Heart right ventricle (tissue), 16 donors: ENCODE results near the gene MGST1. TPM values are rescaled to one million over a fixed set of nuclear protein-coding genes. Genes with fewer than 3 reads are reported as not detected.

Experiments used
- ATAC-seq, 8 donors: fragments of 200-7000 bp; cut with Tn5 transposase; one replicate each; pipeline ENCODE4 v1.9.1; 2020; ENCODE audit warnings: mild to moderate bottlenecking in 8 of 8, moderate library complexity in 8 of 8, moderate number of reproducible peaks in 1 of 8
- DNase-seq, 2 donors: peaks; one replicate each; pipeline ENCODE4 v3.0.0-alpha.2; 2020
- H3K27ac ChIP-seq, 10 donors: fragments of 200-600 bp; sonication (generic) in 2 of 10; one replicate each; pipeline versions ENCODE4 v1.5.0 to v1.8.0; 2020 to 2022; ENCODE audit warnings: mild to moderate bottlenecking in 3 of 10
- H3K27me3 ChIP-seq, 7 donors: fragments of 200-600 bp; one replicate each; pipeline ENCODE4 v1.8.0; 2021 to 2022; ENCODE audit warnings: mild to moderate bottlenecking in 2 of 7
- H3K36me3 ChIP-seq, 9 donors: fragments of 200-600 bp; sonication (generic) in 1 of 9; one replicate each; pipeline versions ENCODE4 v1.5.0 to v1.8.0; 2020 to 2022; ENCODE audit warnings: mild to moderate bottlenecking in 2 of 9
- H3K4me1 ChIP-seq, 9 donors: fragments of 200-600 bp; sonication (generic) in 1 of 9; one replicate each; pipeline versions ENCODE4 v1.5.0 to v1.8.0; 2020 to 2022; ENCODE audit warnings: mild to moderate bottlenecking in 4 of 9
- H3K4me3 ChIP-seq, 10 donors: fragments of 200-600 bp; sonication (generic) in 2 of 10; one replicate each; pipeline versions ENCODE4 v1.5.0 to v1.8.0; 2020 to 2022; ENCODE audit warnings: mild to moderate bottlenecking in 7 of 10, moderate library complexity in 2 of 10
- H3K9me3 ChIP-seq, 11 donors: fragments of 200-600 bp in 10 of 11; sonication (generic) in 2 of 11; one replicate each; pipeline versions ENCODE4 v1.5.0 to v1.8.0; 2013 to 2022; ENCODE audit warnings: mild to moderate bottlenecking in 2 of 11, control low read depth in 1 of 11, moderate library complexity in 1 of 11
- CTCF ChIP-seq, 9 donors: fragments of 200-600 bp; sonication (generic) in 2 of 9; IDR thresholded peaks; one replicate each; pipeline versions ENCODE4 v1.5.0 to v1.8.0; 2021 to 2022; ENCODE audit warnings: antibody characterized with exemption in 9 of 9, mild to moderate bottlenecking in 5 of 9, moderate library complexity in 1 of 9
- WGBS, 2 donors: extraction: QIAGEN DNeasy Blood & Tissue Kit; methylation state at CpG; one replicate each; pipeline ENCODE4 v1.1.7; 2013; ENCODE audit warnings: inconsistent platforms in 1 of 2; 5-methylcytosine and 5-hydroxymethylcytosine counted together
- intact Hi-C, 10 donors: fragments of 100-400 bp; cut with DNase I; formaldehyde crosslinking; loops; one replicate each; pipeline versions ENCODE4 v1.11.1 to v1.14.2; 2022
- polyA plus RNA-seq, 2 donors: library from polyadenylated mRNA; stranded (reverse); fragments of 200-250 nt; gene quantifications; one replicate each; pipeline ENCODE4 v1.2.3, GENCODE V29; 2013
- total RNA-seq, 10 donors: library from RNA; stranded (reverse); fragmentation: NEBNext Ultra II Directional in 3 of 10; extraction: Animal tissue kit (Norgen Biotek cat#: 25700) in 3 of 10; gene quantifications; one replicate each; pipeline versions ENCODE4 v1.2.1 to v1.2.4, GENCODE V29; 2021 to 2023
- donor health status: Arrhythmogenic right ventricular cardiomyopathy.
- donor health status: ischemic (EF 13 %, LVEDD 7.1; RV severe dilation, severe dysfunction).
- donor health status: healthy with polysubstance abuse.
- donor health status: DM: no; HTN: yes; CAD: no.
- donor health status: DM: no; HTN: no; CAD: no.
- donor health status: ischemic (EF 25% LVEDD 6.9; RV normal size, moderate dysfunction).
- donor health status: ischemic (EF 25% LVEDD 5.7; RV mildly dilated, moderate dysfunction).
- donor health status: healthy.
- donor health status: DM: yes; HTN: yes; CAD: no.
- donor health status: Ischemic cardiomyopathy.
- donor health status: ischemic (EF 35%, LVEDD 5.7; RV mildly dilated, moderate dysfunction).
- donor health status: nonischemic (EF 11% LVEDD 7.7; RV severe dilation, severe dysfunction).
- donor health status: DM: yes; HTN: yes; CAD: no.
- donor health status: PGD.
- donor health status: ischemic (EF 29% LVEDD 5.4; RV normal size, mild dysfunction).
- donor health status: nonischemic (EF 23%, LVEDD 6.1; RV moderate dilation, normal function).

The MGST1 gene
- total and polyA plus RNA-seq, 12 donors, result 3.8 to 98.3 (median 23.4) TPM

GRCh38 chr12:16385782-16386646 lies 38.6 kb downstream of the MGST1 start:
- intact Hi-C loops, result loop anchor here in 1 of 10 donors (5.0 kb wide), 1 partner anchor 1256 kb away; no protein-coding TSS in a partner anchor
- H3K9me3 ChIP-seq, result peaks cover 0 to 1% (median 0%) of the 10 kb centered on the region in 11 donors
- no peak overlapping the region for H3K27ac ChIP-seq
- TF ChIP-seq CTCF (IDR thresholded peaks at IDR 0.05), result peak in 7 of 9 donors; percentile 20 to 59 (median 46)
- DNase-seq (peak in 1 of 2 donors; percentile 16), ATAC-seq (peak; percentile 22 to 85 (median 69))
- H3K4me3 ChIP-seq, result peak overlapping the region in 3 of 10 donors; percentile 3 to 26 (median 17)
- 34 to 37% methylated on average over 13 of the region's 13 CpGs for WGBS, 2 donors
- H3K36me3 ChIP-seq, result no peaks in the 10 kb centered on the region
- H3K4me1 ChIP-seq, result peaks cover 0 to 4% (median 0%) of the 10 kb centered on the region in 9 donors
- peaks cover 0 to 5% (median 0%) of the 10 kb centered on the region in 7 donors for H3K27me3 ChIP-seq

GRCh38 chr12:16387919-16388318 lies 40.5 kb downstream of the MGST1 start:
- peaks cover 0 to 4% (median 0%) of the 10 kb centered on the region in 9 donors for H3K4me1 ChIP-seq
- H3K9me3 ChIP-seq, result peaks cover 0 to 10% (median 0%) of the 10 kb centered on the region in 11 donors
- DNase-seq (no peak), ATAC-seq (no peak)
- no peak overlapping the region for H3K27ac ChIP-seq
- H3K27me3 ChIP-seq, result peaks cover 0 to 5% (median 0%) of the 10 kb centered on the region in 7 donors
- H3K4me3 ChIP-seq, result no peak overlapping the region
- WGBS, 2 donors, result 64 to 65% methylated on average over 2 of the region's 2 CpGs
- TF ChIP-seq CTCF (IDR thresholded peaks at IDR 0.05), result no peak
- no peaks in the 10 kb centered on the region for H3K36me3 ChIP-seq
- intact Hi-C loops, result loop anchor here in 1 of 10 donors (5.0 kb wide), 1 partner anchor 1254 kb away; no protein-coding TSS in a partner anchor

- no peak for DNase-seq
- H3K27me3 ChIP-seq, result peaks cover 0 to 4% (median 0%) of the 10 kb centered on the region in 7 donors
- no peak overlapping the region for H3K27ac ChIP-seq
- H3K36me3 ChIP-seq, result no peaks in the 10 kb centered on the region
- peak in 1 of 8 donors; percentile 15 for ATAC-seq
- TF ChIP-seq CTCF (IDR thresholded peaks at IDR 0.05), result no peak
- 62 to 67% methylated on average over 4 of the region's 4 CpGs for WGBS, 2 donors
- H3K4me3 ChIP-seq, result no peak overlapping the region
- intact Hi-C loops, result loop anchor here in 1 of 10 donors (5.0 kb wide), 1 partner anchor 1253 kb away; no protein-coding TSS in a partner anchor
- peaks cover 0 to 4% (median 0%) of the 10 kb centered on the region in 9 donors for H3K4me1 ChIP-seq
- H3K9me3 ChIP-seq, result peaks cover 0 to 21% (median 3%) of the 10 kb centered on the region in 11 donors
Observed at GRCh38 chr12:16389594-16389993, 42.1 kb downstream of the MGST1 start.

- peaks cover 0 to 33% (median 3%) of the 10 kb centered on the region in 11 donors for H3K9me3 ChIP-seq
- ATAC-seq (no peak), DNase-seq (no peak)
- H3K4me3 ChIP-seq, result no peak overlapping the region
- no peak overlapping the region for H3K27ac ChIP-seq
- intact Hi-C loops, result no loop called here
- peaks cover 0 to 4% (median 0%) of the 10 kb centered on the region in 9 donors for H3K4me1 ChIP-seq
- H3K27me3 ChIP-seq, result no peaks in the 10 kb centered on the region
- no peak for TF ChIP-seq CTCF (IDR thresholded peaks at IDR 0.05)
- no peaks in the 10 kb centered on the region for H3K36me3 ChIP-seq
- WGBS, 2 donors, result 67 to 87% methylated on average over 1 of the region's 1 CpG
Observed at GRCh38 chr12:16392846-16393535, 45.5 kb downstream of the MGST1 start.
